IMR-90 (cell line): ENCODE data around the gene EFS. TPM values are rescaled to one million over a fixed set of nuclear protein-coding genes. Genes with fewer than 3 reads are reported as not detected.

Experiments
- ATAC-seq: fragments of 200-7000 bp; cut with Tn5 transposase; 2 replicates; pipeline ENCODE4 v1.9.1; 2020; ENCODE audit warnings: low read depth, mild to moderate bottlenecking, moderate library complexity
- BruUV-seq: library from RNA; stranded (reverse); fragments of 400-500 nt; replicated peaks from 2 replicates; lab custom pipeline; 2021; lab: Mats Ljungman, UMichigan
- CTCF ChIA-PET: fragments of 300-600 bp; formaldehyde crosslinking; extraction: SDS; loops from one replicate; lab custom pipeline; 2021; ENCODE audit warnings: antibody characterized with exemption; lab: Yijun Ruan, JAX
- POLR2A ChIA-PET: fragments of 300-600 bp; sonication (Branson Sonifier 250); formaldehyde crosslinking; loops from one replicate; lab custom pipeline; 2022; ENCODE audit warnings: antibody characterized with exemption; ENCODE audit not compliant: unreplicated experiment; lab: Charles Lee
- DNase-seq: peaks from one replicate; pipeline ENCODE4 v3.0.0; 2013
- H2AFZ ChIP-seq: replicated peaks from 2 replicates; pipeline ENCODE3; 2013; ENCODE audit warnings: low read length, mild to moderate bottlenecking; ENCODE audit not compliant: poor library complexity
- H2AK5ac ChIP-seq: 2 replicates; pipeline ENCODE4 v1.6.1; 2013; ENCODE audit warnings: low read depth, low read length, inconsistent platforms
- H2AK9ac ChIP-seq: replicated peaks from 2 replicates; pipeline ENCODE3; 2013; ENCODE audit warnings: mild to moderate bottlenecking, low read depth, low read length, moderate library complexity; ENCODE audit not compliant: poor library complexity
- H2BK120ac ChIP-seq: 2 replicates; pipeline ENCODE4 v1.6.1; 2013; ENCODE audit warnings: low read depth, low read length, inconsistent platforms
- H2BK15ac ChIP-seq: 3 replicates; pipeline ENCODE4 v1.6.1; 2013; ENCODE audit warnings: low read depth, low read length, inconsistent platforms
- H2BK20ac ChIP-seq: 2 replicates; pipeline ENCODE4 v1.6.1; 2013; ENCODE audit warnings: low read depth, mild to moderate bottlenecking, inconsistent platforms, low read length, moderate library complexity
- H2BK5ac ChIP-seq: 2 replicates; pipeline ENCODE4 v1.6.1; 2013; ENCODE audit warnings: mild to moderate bottlenecking, low read depth, low read length, inconsistent platforms; ENCODE audit not compliant: poor library complexity, severe bottlenecking
- H3K14ac ChIP-seq: replicated peaks from 2 replicates; pipeline ENCODE4 v1.6.1; 2013; ENCODE audit warnings: low read depth, low read length, inconsistent platforms
- H3K18ac ChIP-seq: 2 replicates; pipeline ENCODE4 v1.6.1; 2013; ENCODE audit warnings: low read depth, low read length, control low read depth
- H3K23ac ChIP-seq: 2 replicates; pipeline ENCODE4 v1.6.1; 2013; ENCODE audit warnings: low read depth, low read length, inconsistent platforms
- H3K27ac ChIP-seq: 2 replicates; pipeline ENCODE4 v1.5.1; 2013; ENCODE audit warnings: mild to moderate bottlenecking, control low read depth, low read length; ENCODE audit not compliant: insufficient read depth
- H3K27me3 ChIP-seq: 2 replicates; pipeline ENCODE4 v1.6.1; 2013; ENCODE audit warnings: low read length; ENCODE audit not compliant: control insufficient read depth, insufficient read depth
- H3K36me3 ChIP-seq: 2 replicates; pipeline ENCODE4 v1.6.1; 2013; ENCODE audit warnings: low read length, mixed read lengths; ENCODE audit not compliant: control insufficient read depth, insufficient read depth
- H3K4ac ChIP-seq: 2 replicates; pipeline ENCODE4 v1.6.1; 2013; ENCODE audit warnings: low read depth, low read length, inconsistent platforms
- H3K4me1 ChIP-seq: 2 replicates; pipeline ENCODE4 v1.6.1; 2013; ENCODE audit warnings: low read length, mixed read lengths; ENCODE audit not compliant: control insufficient read depth, insufficient read depth
- H3K4me2 ChIP-seq: 2 replicates; pipeline ENCODE4 v1.6.1; 2013; ENCODE audit warnings: low read depth, mild to moderate bottlenecking, control low read depth, low read length, moderate library complexity
- H3K4me3 ChIP-seq: 2 replicates; pipeline ENCODE4 v1.5.1; 2013; ENCODE audit warnings: low read depth, mild to moderate bottlenecking, control low read depth, low read length, moderate library complexity; ENCODE audit not compliant: insufficient read depth
- H3K56ac ChIP-seq: 2 replicates; pipeline ENCODE4 v1.6.1; 2013; ENCODE audit warnings: low read length, inconsistent platforms; ENCODE audit not compliant: insufficient read depth; ENCODE audit errors: extremely low read depth
- H3K79me1 ChIP-seq, 2 experiments: 2 replicates each; pipeline ENCODE4 v1.6.1; 2013; ENCODE audit warnings: low read length in 2 of 2, inconsistent platforms in 1 of 2, low read depth in 1 of 2
- H3K9ac ChIP-seq: 2 replicates; pipeline ENCODE4 v1.6.1; 2013; ENCODE audit warnings: low read depth, low read length, control low read depth
- H3K9me1 ChIP-seq: 2 replicates; pipeline ENCODE4 v1.6.1; 2013; ENCODE audit warnings: low read length, inconsistent platforms; ENCODE audit not compliant: insufficient read depth
- H3K9me3 ChIP-seq: 2 replicates; pipeline ENCODE4 v1.6.1; 2013; ENCODE audit warnings: low read length; ENCODE audit not compliant: control insufficient read depth, insufficient read depth
- H4K20me1 ChIP-seq: 2 replicates; pipeline ENCODE4 v1.6.1; 2013; ENCODE audit warnings: low read length, inconsistent platforms; ENCODE audit not compliant: insufficient read depth
- H4K5ac ChIP-seq: 2 replicates; pipeline ENCODE4 v1.6.1; 2013; ENCODE audit warnings: mild to moderate bottlenecking, low read depth, low read length, control low read depth
- H4K8ac ChIP-seq, 2 experiments: 2 replicates each; pipeline ENCODE4 v1.6.1; 2013; ENCODE audit warnings: low read depth in 2 of 2, low read length in 2 of 2, control low read depth in 1 of 2, inconsistent platforms in 1 of 2
- H4K91ac ChIP-seq: 2 replicates; pipeline ENCODE4 v1.6.1; 2013; ENCODE audit warnings: low read depth, low read length, inconsistent platforms; ENCODE audit not compliant: insufficient read depth
- SMC3 ChIP-seq: fragments of 150-350 bp; IDR thresholded peaks from 2 replicates; pipeline ENCODE4 v1.6.1; 2016; ENCODE audit warnings: low read depth, mild to moderate bottlenecking, antibody characterized with exemption, low read length, moderate library complexity
- WGBS, 2 experiments: methylation state at CpG; one replicate each; pipeline versions ENCODE4 v1.1.5 to v1.1.7; 2013; ENCODE audit warnings: missing lambda C conversion rate in 2 of 2; ENCODE audit not compliant: insufficient read length in 1 of 2; ENCODE audit errors: extremely low coverage in 2 of 2; 5-methylcytosine and 5-hydroxymethylcytosine counted together
- dilution Hi-C: fragments of 300-500 bp; cut with HindIII; formaldehyde crosslinking; loops from one replicate; pipeline ENCODE4 v1.14.3; 2018; ENCODE audit warnings: low sequenced_read_pairs; ENCODE audit not compliant: unreplicated experiment
- in situ Hi-C: fragments of 300-500 bp; cut with MboI; formaldehyde crosslinking; loops from 3 replicates; pipeline ENCODE4 v1.14.3; 2019; ENCODE audit warnings: low sequenced_read_pairs, inconsistent platforms, mixed read lengths
- intact Hi-C: fragments of 100-400 bp; cut with micrococcal nuclease; formaldehyde crosslinking; loops from 2 replicates; pipeline ENCODE4 v1.10.0; 2022
- polyA plus RNA-seq, 3 experiments: library from polyadenylated mRNA; depleted of rRNA; stranded (reverse); fragments of >200 nt; gene quantifications; 2 replicates each; pipeline ENCODE4 v1.2.3, GENCODE V29; 2012; ENCODE audit warnings: low replicate concordance in 1 of 3
- total RNA-seq: library from RNA; depleted of rRNA; stranded (reverse); fragments of >200 nt; gene quantifications from 2 replicates; pipeline ENCODE4 v1.2.3, GENCODE V29; 2012

The EFS gene
- total and polyA plus RNA-seq, 2 of the 4 experiments (the other 2 are of a cell fraction), result 2.2 to 11.6 TPM

- Histone ChIP-seq H2BK15ac (no peak overlapping the region), H2BK20ac (no peak overlapping the region), H2AFZ (peak overlapping the region; percentile 83), H3K18ac (peak overlapping the region; percentile 45; the same call in 1 of the 2 replicates), H3K56ac (peak overlapping the region; percentile 81), H4K20me1 (peaks cover 35% of the 10 kb centered on the region), H3K4ac (peak overlapping the region; percentile 83), H3K4me1 (peaks cover 19% of the 10 kb centered on the region), H3K79me1 (peaks cover 20 to 57% of the 10 kb centered on the region in 2 experiments), H2BK5ac (peak overlapping the region; percentile 86), H3K9me3 (no peaks in the 10 kb centered on the region), H4K8ac (peak overlapping the region; percentile 90 to 97), H4K91ac (peak overlapping the region; percentile 81), H3K9ac (peak overlapping the region; percentile 92), H3K14ac (peak overlapping the region; percentile 90), H2BK120ac (peak overlapping the region; percentile 1; the same call in 1 of the 2 replicates), H2AK9ac (peak overlapping the region; percentile 91), H3K9me1 (peaks cover 20% of the 10 kb centered on the region; the same call in 1 of the 2 replicates), H2AK5ac (peak overlapping the region; percentile 62), H3K27me3 (no peaks in the 10 kb centered on the region), H3K4me2 (peak overlapping the region; percentile 87), H3K27ac (peak overlapping the region; percentile 95), H3K23ac (peak overlapping the region; percentile 61; the same call in 1 of the 2 replicates), H3K36me3 (peaks cover 33% of the 10 kb centered on the region), H4K5ac (peak overlapping the region; percentile 59), H3K4me3 (peak overlapping the region; percentile 87)
- ATAC-seq (no peak), DNase-seq (no peak)
- intact Hi-C loops, result loop anchor here (10.0 kb wide), 1 partner anchor 752 kb away; no protein-coding TSS in a partner anchor
- in situ Hi-C loops, result loop anchor here (10.0 to 25.0 kb wide), 4 partner anchors 192 to 1130 kb away; partner anchors contain the start of genes CBLN3, CEBPE, EMC9 and FITM1
- no CpG with 5 or more reads among the region's 5 CpGs for WGBS, 2 experiments
- dilution Hi-C loops, result no loop called here
- no TSS peak for BruUV-seq
- TF ChIP-seq SMC3, result no peak
- ChIA-PET POLR2A (interaction anchor here (0.5 to 1.2 kb wide), 5 partner anchors 14 to 818 kb away, joined by 3 to 9 read pairs (median 3); partner anchors contain the start of gene PABPN1), CTCF (interaction anchor here (1.2 kb wide), 1 partner anchor 187 kb away, joined by 4 read pairs; no protein-coding TSS in a partner anchor)
These were observed 57.8 kb downstream of the EFS start for GRCh38 chr14:23307146-23307530.
